ENCODE measurements around the gene RFTN1.

Gene RFTN1

DNA sequence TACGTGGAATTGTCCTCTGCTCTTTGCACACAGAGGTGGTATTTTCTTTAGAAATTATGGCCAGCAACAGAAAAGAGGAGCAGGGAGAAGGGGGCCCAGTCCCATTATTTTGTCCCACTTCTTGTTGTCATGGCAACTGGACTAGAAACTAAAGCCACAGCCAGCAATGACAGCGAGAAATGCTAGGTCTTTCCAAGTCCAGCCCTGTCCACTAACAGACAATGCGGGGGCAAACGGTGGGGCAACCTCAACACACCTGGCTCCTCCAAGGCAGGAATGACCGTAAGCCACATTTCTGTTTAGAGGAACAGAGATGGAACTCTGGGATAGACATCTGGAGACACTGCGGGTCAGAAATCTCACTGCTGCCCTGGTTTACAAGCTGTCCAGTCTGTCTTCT lies 107.3 kb downstream of the RFTN1 start:
- H3K4me3 ChIP-seq (ENCODE audit: control insufficient read depth, low read depth, low read length), result no peak overlapping the region
- no peak for DNase-seq (ENCODE audit: low read depth)
- TF ChIP-seq, protein P1, sequence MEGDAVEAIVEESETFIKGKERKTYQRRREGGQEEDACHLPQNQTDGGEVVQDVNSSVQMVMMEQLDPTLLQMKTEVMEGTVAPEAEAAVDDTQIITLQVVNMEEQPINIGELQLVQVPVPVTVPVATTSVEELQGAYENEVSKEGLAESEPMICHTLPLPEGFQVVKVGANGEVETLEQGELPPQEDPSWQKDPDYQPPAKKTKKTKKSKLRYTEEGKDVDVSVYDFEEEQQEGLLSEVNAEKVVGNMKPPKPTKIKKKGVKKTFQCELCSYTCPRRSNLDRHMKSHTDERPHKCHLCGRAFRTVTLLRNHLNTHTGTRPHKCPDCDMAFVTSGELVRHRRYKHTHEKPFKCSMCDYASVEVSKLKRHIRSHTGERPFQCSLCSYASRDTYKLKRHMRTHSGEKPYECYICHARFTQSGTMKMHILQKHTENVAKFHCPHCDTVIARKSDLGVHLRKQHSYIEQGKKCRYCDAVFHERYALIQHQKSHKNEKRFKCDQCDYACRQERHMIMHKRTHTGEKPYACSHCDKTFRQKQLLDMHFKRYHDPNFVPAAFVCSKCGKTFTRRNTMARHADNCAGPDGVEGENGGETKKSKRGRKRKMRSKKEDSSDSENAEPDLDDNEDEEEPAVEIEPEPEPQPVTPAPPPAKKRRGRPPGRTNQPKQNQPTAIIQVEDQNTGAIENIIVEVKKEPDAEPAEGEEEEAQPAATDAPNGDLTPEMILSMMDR (IDR thresholded peaks at IDR 0.05; ENCODE audit: control insufficient read depth, insufficient read depth, low read depth, low read length, missing control alignments), result no peak

DNA sequence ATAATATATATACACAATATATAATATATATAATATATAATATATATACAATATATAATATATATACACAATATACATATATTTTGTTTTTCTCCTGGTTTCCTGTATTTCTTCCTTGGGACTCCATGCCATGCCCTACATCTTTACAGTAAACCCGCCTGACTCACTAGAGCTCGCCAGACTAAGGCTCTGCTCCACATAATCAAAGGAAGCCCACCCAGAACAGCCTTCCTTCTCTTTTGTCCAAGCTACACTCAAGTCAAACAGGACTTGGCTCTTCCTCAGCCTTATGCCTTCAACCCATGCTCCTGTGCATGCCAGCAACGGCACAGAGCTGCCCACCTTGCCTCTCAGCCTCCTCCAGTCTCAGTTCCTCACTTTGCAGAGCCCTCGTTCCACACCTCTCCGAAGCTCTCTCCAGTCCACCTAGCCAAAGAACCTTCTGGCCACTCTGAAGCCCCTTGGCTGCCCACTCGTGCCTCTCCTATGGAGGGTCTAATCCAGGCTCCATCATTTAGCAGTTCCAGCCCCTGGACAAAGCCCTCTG lies 109.1 kb downstream of the RFTN1 start:
- DNase-seq (ENCODE audit: low read depth), result no peak
- TF ChIP-seq, protein P1 (IDR thresholded peaks at IDR 0.05; ENCODE audit: control insufficient read depth, insufficient read depth, low read depth, low read length, missing control alignments), result no peak
- H3K4me3 ChIP-seq (ENCODE audit: control insufficient read depth, low read depth, low read length), result no peak overlapping the region

DNA sequence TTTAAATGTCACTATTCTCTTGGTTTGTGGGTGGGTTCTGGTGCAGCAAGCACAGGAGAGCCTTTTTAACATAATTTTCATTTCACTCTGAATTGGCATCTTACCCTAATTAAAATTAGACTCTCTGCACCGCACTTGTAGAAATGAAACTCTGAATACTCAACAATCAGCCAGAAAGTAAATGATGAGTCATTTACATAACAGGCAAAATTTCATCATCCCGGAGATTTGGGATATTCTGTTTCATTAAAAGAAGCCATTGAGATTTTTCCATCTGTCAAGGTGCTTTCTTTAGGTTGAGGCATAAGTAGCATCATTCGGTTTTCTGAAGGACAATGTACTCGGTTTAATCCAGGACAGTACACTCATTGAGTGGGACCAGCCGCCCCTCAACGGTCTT lies 111.0 kb downstream of the RFTN1 start:
- TF ChIP-seq, protein P1 (IDR thresholded peaks at IDR 0.05; ENCODE audit: control insufficient read depth, insufficient read depth, low read depth, low read length, missing control alignments), result no peak
- no peak for DNase-seq (ENCODE audit: low read depth)
- H3K4me3 ChIP-seq (ENCODE audit: control insufficient read depth, low read depth, low read length), result no peak overlapping the region

DNA sequence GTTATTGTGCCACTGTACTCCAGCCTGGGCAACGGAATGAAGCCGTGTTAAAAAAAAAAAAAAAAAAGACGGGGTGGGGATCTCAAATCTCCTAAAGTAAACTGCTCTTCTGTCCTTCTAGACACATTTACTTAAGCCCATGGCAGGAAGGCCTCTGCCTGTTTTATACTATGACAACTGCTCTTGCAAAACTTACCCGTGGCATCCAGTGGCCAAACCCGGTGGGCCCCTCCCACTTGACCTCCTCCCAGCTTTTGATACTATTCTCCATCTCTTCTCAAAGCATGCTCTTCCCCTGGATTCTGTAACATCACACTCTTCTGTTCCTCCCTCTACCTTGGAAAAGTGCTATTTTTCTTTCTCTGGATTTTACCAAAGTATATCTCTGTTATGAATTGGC lies 112.2 kb downstream of the RFTN1 start:
- DNase-seq (ENCODE audit: low read depth), result no peak
- TF ChIP-seq, protein P1 (IDR thresholded peaks at IDR 0.05; ENCODE audit: control insufficient read depth, insufficient read depth, low read depth, low read length, missing control alignments), result no peak
- no peak overlapping the region for H3K4me3 ChIP-seq (ENCODE audit: control insufficient read depth, low read depth, low read length)

DNA sequence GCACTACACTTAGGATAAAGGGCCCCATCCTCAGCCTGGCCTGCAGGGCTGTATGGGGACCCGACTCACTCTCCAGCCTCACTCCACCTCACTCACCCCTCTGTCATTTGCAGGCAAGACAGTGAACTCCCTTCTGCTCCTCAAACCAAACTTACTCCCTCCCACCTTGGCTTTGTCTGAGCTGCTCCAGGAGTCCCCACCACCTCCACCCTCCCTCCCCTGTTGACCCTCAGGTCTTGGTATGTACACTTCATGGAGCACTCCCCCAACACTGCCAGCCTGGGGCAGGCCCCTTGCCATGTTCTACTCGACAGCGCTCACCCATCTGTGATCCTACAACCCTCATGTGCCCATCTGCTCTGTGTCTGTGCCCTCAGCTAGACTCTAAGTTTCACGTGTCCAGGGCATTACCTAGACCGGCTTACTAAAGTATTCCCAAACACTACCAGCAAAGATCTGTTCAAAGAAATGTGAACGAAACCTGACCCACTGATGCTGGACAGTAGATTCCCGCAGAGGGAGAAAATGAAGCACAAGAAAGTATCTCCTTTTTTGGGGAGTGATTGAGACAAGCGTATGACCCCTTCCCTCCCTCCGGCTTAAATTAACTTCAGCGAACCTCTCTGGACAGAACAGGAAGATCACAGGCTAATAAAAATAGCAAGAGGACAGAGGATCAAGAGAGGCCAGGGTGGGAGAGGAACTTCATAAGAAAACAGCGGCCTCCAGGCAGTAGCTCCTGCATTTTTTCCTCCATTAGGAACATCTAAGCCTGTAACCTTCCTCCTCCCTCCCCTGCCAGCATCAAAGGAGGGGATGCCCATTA lies 113.2 kb downstream of the RFTN1 start:
- no peak for DNase-seq (ENCODE audit: low read depth)
- no peak overlapping the region for H3K4me3 ChIP-seq (ENCODE audit: control insufficient read depth, low read depth, low read length)
- TF ChIP-seq, protein P1 (IDR thresholded peaks at IDR 0.05; ENCODE audit: control insufficient read depth, insufficient read depth, low read depth, low read length, missing control alignments), result no peak

DNA sequence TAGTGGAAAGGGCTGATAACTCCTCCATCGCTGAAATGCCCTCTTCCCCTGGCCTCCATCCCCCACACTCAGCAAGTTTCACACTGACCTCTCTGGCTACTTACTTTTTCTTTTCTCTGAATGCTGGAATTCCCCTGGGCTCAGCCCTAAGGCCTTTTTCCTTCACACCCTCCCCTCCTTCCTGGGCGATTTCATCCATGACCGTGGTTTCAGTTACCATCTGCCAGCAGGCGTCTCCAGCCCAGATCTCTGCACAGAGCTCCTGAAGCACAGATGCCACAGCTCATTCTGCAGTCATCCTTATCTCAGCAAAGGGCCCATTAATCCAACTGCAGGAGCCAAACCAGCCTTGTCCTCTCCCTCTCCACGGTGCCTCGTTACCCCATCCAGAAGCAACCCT lies 114.0 kb downstream of the RFTN1 start:
- TF ChIP-seq, protein P1 (IDR thresholded peaks at IDR 0.05; ENCODE audit: control insufficient read depth, insufficient read depth, low read depth, low read length, missing control alignments), result peak; percentile 60
- peak; percentile 74 for DNase-seq (ENCODE audit: low read depth)
- no peak overlapping the region for H3K4me3 ChIP-seq (ENCODE audit: control insufficient read depth, low read depth, low read length)

All from AG09309 (cell line).